Stimulated activated CD8-positive, alpha-beta memory T cell treated with anti-CD3 and anti-CD28 coated beads, Interleukin-4, amount 100 ng/mL, for 1 hour (primary cell): ENCODE measurements around the gene CCDC97.
"Not testable (repeated sequence)": the region's sequence is repeated elsewhere in the genome, so short reads cannot be mapped to it uniquely, and the experiment has no call there.

ENCODE experiments used
- DNase-seq, 2 donors: peaks; one replicate each; pipeline ENCODE4 v3.0.0-alpha.2; 2020; ENCODE audit warnings: low read depth in 2 of 2, low spot score in 1 of 2

CCDC97 gene

DNA sequence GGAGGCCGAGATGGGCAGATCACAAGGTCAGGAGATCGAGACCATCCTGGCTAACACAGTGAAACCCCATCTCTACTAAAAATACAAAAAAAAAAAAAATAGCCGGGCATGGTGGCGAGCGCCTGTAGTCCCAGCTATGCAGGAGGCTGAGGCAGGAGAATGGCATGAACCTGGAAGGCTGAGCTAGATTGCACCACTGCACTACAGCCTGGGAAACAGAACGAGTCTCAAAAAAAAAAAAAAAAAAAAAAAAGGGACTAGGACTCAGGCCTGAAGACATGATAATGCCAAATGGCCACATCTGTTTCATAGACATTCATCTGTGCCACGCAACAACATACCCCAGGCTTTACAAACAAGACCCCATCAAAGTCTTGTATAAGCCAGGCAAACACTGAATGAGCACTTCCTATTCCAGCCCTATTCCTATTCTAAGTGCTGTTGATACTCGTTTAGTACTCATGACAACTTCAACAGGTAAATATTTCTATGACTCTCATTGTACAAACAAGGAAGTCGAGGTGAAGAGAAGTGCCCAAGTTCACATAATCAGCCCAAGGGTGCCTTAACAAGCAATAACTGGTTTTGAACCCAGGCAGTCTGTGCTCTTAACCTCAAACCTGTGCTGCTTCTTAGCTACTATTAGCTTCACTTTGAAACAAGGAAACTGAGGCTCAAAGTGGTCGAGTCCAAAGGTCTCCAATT lies 52.3 kb downstream of the CCDC97 start:
- DNase-seq: no peak

- DNase-seq: no peak
Measured at GRCh38 chr19:41363371-41363752, 53.4 kb downstream of the CCDC97 start.

- peak; percentile 95 for DNase-seq
Measured at GRCh38 chr19:41363753-41364523, 54.0 kb downstream of the CCDC97 start, which contains the start of gene B9D2. Gene B9D2, minus strand, starts transcription at chr19:41364149. Its CDS starts 630 bp downstream, at chr19:41363519.

DNA sequence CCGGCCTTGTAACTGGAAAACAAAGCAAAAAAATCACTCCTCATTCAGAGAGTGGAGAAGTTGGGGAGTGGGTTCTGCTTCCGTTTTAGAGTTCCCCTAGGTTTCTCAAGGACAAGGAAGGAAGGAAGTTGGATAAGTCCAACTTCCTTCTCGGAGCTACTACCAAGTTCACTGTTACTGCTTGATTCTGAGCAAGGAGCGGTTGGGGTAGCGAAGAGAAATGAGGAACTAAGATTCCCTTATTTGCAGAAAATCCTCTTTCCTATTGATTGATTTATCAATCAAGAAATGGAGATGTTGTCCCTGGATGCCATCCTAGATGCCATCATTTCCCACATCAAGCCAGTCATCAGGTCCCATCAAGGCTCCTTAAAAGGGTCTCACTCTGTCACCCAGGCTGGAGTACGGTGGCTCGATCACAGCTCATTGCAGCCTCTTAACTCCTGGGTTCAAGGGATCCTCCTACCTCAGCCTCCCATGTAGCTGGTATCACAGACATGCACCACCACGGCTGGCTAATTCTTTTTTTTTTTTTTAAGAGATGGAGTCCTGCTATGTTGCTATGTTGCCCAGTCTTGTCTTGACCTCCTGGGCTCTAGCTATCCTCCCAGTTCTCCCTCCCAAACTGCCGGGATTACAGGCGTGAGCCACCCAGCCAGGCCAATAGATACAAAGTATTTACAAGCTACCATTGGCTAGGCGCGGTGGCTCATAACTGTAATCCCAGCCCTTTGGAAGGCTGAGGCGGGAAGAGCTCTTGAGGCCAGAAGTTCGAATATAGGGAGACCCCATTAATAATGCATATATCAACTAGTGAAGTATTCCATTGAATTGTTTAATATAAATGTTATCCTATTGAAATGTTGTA lies 54.8 kb downstream of the CCDC97 start:
- DNase-seq: no peak

- DNase-seq: no peak
Measured at GRCh38 chr19:41366089-41366488, 56.1 kb downstream of the CCDC97 start.

DNA sequence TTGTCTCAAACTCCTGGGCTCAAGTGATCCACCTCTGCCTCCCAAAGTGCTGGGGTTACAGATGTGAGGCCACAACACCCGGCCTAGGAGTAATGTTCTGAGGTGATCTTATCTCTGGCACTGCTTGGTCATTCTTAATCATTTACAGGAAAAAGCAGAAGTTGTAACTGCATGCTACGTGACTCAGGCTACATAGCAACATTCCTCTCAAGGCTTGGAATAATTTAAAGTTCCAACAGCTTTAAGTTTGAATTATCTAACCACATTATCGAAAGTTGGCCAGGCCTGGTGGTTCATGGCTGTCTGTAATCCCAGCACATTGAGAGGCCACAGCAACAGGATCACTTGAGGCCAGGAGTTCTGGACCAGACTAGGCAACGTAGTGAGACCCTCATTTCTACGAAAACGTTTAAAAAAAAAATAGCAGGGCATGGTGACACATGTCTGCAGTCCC lies 57.9 kb downstream of the CCDC97 start:
- DNase-seq: no peak

DNA sequence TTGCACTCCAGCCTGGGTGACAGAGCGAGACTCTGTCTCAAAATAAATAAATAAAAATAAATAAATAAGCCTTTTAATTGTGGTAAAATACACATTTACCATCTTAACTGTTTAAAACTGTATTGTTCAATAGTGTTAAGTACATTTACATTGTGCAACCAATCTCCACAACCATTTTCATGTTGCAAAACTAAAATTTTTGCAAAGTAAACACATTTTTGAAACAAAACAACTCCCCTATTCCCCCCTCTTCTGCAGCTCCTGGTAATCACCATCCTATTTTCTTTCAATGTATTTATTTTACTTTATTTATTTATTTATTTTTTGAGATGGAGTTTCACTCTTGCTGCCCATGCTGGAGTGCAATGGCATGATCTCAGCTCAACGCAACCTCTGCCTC lies 59.8 kb downstream of the CCDC97 start:
- DNase-seq: no peak

- not testable (repeated sequence) for DNase-seq
Measured at GRCh38 chr19:41371119-41371518, 61.1 kb downstream of the CCDC97 start.

DNA sequence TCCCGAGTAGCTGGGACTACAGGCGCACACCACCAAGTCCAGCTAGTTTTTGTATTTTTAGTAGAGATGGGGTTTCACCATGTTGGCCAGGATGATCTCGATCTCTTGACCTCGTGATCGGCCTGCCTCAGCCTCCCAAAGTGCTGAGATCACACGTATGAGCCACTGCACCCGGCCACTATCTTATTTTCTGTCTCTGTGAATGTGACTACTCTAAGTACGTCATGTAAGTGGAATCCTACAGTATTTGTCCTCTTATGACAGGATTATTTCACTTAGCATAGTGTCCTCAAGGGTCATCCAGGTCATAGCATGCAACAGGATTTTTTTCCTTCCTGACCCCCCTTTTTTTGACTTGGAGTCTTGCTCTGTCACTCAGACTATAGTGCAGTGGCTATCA lies 61.6 kb downstream of the CCDC97 start:
- DNase-seq: no peak

DNA sequence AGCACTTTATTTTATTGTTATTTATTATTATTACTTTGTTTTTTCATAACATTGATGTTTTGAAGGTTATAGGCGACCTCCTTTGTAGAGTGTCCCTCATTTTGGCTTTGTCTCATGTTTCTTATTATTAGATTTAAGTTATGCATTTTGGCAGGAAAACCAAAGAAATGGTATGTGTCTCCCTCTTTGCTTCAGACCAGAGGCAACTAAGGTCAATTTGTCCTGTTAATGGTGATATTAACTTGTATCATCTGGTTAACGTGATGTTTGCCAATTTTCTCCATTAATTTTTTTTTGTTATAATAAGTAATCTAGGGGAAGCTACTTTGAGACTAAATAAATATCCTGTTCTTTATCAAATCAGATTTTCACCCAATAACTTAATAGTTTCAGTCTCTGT lies 62.5 kb downstream of the CCDC97 start:
- no peak for DNase-seq

DNA sequence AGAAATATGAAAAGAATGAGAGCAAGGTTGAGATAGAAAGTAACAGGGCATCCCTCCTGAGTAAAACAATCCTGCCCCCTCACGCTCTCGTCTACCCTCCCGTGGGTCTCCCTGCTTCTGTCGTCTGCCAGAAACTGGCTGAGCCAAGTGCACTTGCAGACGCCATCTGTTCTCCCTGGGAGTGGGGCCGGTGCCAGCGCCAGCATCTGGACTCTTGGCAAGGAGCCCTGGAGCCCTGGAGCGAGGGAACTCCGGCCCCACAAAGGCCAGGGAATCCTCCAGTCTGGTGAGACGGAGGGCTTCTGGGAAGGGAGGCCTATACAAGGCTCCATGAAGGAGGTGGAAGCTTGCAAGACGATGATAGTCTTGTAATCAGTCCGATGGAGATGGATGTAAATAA lies 64.0 kb downstream of the CCDC97 start:
- no peak for DNase-seq
